C4-2B (cell line): ENCODE results near the gene RNF39.

Experiments used
- ZFX ChIP-seq: fragments of 450-650 bp; IDR thresholded peaks from 2 replicates; pipeline ENCODE4 v1.6.1; 2017
- TF ChIP-seq, protein P1 (sequence below): fragments of 450-650 bp; conservative IDR thresholded peaks from 2 replicates; pipeline ENCODE4 v1.5.1; 2017; ENCODE audit warnings: mild to moderate bottlenecking

DNA sequence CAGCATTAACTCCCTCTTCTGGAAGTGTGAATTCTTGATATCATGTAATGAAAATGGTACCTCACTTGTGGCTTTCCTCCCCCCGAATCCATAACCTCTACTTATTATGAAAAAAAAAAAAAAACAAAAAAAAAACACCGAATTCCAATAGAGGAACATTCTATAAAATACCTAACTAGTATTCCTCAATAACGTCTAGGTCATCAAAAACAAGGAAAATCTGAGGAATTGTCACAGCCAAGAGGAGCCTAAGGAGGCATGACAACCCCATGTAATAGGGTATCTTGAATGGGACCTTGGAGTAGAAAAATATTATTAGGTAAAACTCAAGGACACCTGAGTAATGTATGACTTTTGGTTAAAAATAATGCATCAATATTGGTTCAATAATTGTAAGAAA, 53.4 kb downstream of the RNF39 start:
- TF ChIP-seq, protein P1, sequence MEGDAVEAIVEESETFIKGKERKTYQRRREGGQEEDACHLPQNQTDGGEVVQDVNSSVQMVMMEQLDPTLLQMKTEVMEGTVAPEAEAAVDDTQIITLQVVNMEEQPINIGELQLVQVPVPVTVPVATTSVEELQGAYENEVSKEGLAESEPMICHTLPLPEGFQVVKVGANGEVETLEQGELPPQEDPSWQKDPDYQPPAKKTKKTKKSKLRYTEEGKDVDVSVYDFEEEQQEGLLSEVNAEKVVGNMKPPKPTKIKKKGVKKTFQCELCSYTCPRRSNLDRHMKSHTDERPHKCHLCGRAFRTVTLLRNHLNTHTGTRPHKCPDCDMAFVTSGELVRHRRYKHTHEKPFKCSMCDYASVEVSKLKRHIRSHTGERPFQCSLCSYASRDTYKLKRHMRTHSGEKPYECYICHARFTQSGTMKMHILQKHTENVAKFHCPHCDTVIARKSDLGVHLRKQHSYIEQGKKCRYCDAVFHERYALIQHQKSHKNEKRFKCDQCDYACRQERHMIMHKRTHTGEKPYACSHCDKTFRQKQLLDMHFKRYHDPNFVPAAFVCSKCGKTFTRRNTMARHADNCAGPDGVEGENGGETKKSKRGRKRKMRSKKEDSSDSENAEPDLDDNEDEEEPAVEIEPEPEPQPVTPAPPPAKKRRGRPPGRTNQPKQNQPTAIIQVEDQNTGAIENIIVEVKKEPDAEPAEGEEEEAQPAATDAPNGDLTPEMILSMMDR, result no peak
- no peak for TF ChIP-seq ZFX
